Esophagus muscularis mucosa (tissue), 4 donors: ENCODE measurements around the gene IMPDH2. TPM values are rescaled to one million over a fixed set of nuclear protein-coding genes. Genes with fewer than 3 reads are reported as not detected.

Experiments
- small RNA-seq, 3 donors: library from RNA; depleted of rRNA; stranded (forward); fragments of <200 nt; gene quantifications; one replicate each; pipeline ENCODE3, GENCODE V24; 2016
- total RNA-seq, 4 donors: library from RNA; depleted of rRNA; stranded (reverse); fragments of >200 nt; gene quantifications; one replicate each; pipeline versions ENCODE4 v1.1.0 to v1.2.1, GENCODE V29; 2016

IMPDH2 gene
- total RNA-seq, 4 donors from 2014 or later, result 71.0 to 174 (median 123) TPM

Small RNA genes lying within 50 kb of the gene (small RNA-seq; reads per million reads assigned to genes)
- gene MIR191 (3,999 to 6,123 (median 4,847) reads per million in 3 donors), gene MIR425 (11.8 to 19.3 (median 15.2) reads per million in 3 donors)

Other genes with a start within 250 kb of the IMPDH2 start
- gene PRKAR2A, start 181.5 kb downstream of the IMPDH2 start, total RNA-seq, result 10 to 100 TPM; 30.7 to 43.3 (median 34.2) TPM
- gene SLC25A20, start 130.5 kb downstream of the IMPDH2 start, total RNA-seq, result 10 to 100 TPM; 13.3 to 34.6 (median 21.8) TPM
- gene ARIH2, start 110.6 kb downstream of the IMPDH2 start, total RNA-seq, result 100 to 1,000 TPM in 1 of 4 donors, 10 to 100 TPM in 3; 78.9 to 109 (median 97.5) TPM
- 10 to 100 TPM; 25.3 to 46.4 (median 35.2) TPM for gene P4HTM, start 39.2 kb downstream of the IMPDH2 start, total RNA-seq
- gene WDR6, start 22.0 kb downstream of the IMPDH2 start, total RNA-seq, result 100 to 1,000 TPM in 1 of 4 donors, 10 to 100 TPM in 3; 77.2 to 101 (median 89.0) TPM
- 10 to 100 TPM; 12.4 to 31.5 (median 20.1) TPM for gene DALRD3, start 10.8 kb downstream of the IMPDH2 start, total RNA-seq
- gene NDUFAF3, start 7.3 kb downstream of the IMPDH2 start, total RNA-seq, result 100 to 1,000 TPM in 3 of 4 donors, 10 to 100 TPM in 1; 90.9 to 142 (median 116) TPM
- gene QRICH1, start 64.7 kb upstream of the IMPDH2 start, total RNA-seq, result 100 to 1,000 TPM in 1 of 4 donors, 10 to 100 TPM in 3; 81.8 to 228 (median 91.2) TPM
- 100 to 1,000 TPM; 151 to 229 (median 197) TPM for gene QARS1, start 75.4 kb upstream of the IMPDH2 start, total RNA-seq
- 10 to 100 TPM; 57.5 to 64.4 (median 59.9) TPM for gene USP19, start 91.4 kb upstream of the IMPDH2 start, total RNA-seq
- gene LAMB2, start 103.7 kb upstream of the IMPDH2 start, total RNA-seq, result 1,000 to 10,000 TPM in 1 of 4 donors, 100 to 1,000 TPM in 3; 609 to 1,229 (median 740) TPM
- gene CCDC71, start 136.9 kb upstream of the IMPDH2 start, total RNA-seq, result 10 to 100 TPM; 19.9 to 25.6 (median 23.7) TPM
- 100 to 1,000 TPM in 1 of 4 donors, 10 to 100 TPM in 3; 78.6 to 190 (median 91.2) TPM for gene KLHDC8B, start 142.2 kb upstream of the IMPDH2 start, total RNA-seq
- 1 to 10 TPM; 3.1 to 8.7 (median 5.8) TPM for gene C3orf62, start 247.8 kb upstream of the IMPDH2 start, total RNA-seq